Measurements from ENCODE around the gene NKX2-2. TPM values are rescaled to one million over a fixed set of nuclear protein-coding genes. Genes with fewer than 3 reads are reported as not detected.

NKX2-2 gene
- total and polyA plus RNA-seq, 9 donors, result 0.04 to 0.35 (median 0.19) TPM

DNA sequence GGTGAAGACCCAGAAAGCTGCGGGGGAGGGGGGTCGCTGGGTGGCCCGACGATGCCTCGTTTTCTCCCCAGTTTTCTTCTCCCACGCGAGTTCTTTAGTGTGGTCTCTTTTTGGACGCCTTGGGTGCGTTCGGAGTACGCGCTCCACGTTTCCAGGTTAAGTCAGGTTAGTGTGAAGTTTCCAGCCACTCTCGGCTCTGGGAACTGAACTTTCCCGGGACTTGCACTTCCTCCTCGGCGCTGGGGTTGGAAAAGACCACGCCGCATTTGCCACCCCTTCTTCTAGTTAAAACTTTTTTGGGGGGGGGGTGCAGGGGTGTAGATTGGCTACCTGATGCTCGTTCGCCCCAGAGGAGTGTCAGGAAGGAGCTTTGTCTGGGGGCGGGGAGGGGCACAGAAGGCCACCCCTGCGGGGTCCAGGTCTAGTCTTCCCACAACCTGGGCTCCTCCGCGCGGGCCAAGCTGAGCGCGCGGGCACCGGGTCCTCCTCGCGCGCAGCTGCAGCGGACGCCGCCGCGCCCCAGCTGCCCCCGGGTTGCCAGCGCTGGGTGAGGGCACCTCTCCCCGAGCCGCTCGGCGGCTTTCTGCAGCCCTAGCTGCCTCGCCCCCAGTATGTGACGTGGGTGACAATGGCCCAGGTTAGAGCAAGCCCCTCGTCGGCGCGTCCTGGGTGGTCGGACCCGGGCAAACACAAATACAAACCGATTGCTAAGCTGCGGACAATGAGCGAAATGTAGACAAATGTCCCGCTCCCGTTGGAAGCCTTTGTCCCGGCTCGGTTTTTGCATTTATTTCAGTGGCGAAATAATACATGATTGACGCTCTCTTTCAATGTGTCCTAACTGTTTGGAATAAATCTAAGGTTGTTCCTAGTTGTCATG, 1.7 kb upstream of the NKX2-2 start:
- peaks cover 99% of the 10 kb centered on the region for H3K27me3 ChIP-seq (ENCODE audit: control insufficient read depth, insufficient read depth, low read length)
- peaks cover 30% of the 10 kb centered on the region for H3K4me1 ChIP-seq (ENCODE audit: control insufficient read depth, insufficient read depth, low read length)
- no peak overlapping the region for H3K27ac ChIP-seq (ENCODE audit: low read length)
- no peak for DNase-seq
- H3K36me3 ChIP-seq (ENCODE audit: control insufficient read depth, insufficient read depth, low read length), result no peaks in the 10 kb centered on the region
- under 1% methylated on average over 45 of the region's 61 CpGs for WGBS (ENCODE audit: insufficient coverage)
- no peaks in the 10 kb centered on the region for H3K9me3 ChIP-seq (replicated peaks; ENCODE audit: control insufficient read depth, low read depth, low read length)
- H3K4me3 ChIP-seq (ENCODE audit: low read length), result no peak overlapping the region

DNA sequence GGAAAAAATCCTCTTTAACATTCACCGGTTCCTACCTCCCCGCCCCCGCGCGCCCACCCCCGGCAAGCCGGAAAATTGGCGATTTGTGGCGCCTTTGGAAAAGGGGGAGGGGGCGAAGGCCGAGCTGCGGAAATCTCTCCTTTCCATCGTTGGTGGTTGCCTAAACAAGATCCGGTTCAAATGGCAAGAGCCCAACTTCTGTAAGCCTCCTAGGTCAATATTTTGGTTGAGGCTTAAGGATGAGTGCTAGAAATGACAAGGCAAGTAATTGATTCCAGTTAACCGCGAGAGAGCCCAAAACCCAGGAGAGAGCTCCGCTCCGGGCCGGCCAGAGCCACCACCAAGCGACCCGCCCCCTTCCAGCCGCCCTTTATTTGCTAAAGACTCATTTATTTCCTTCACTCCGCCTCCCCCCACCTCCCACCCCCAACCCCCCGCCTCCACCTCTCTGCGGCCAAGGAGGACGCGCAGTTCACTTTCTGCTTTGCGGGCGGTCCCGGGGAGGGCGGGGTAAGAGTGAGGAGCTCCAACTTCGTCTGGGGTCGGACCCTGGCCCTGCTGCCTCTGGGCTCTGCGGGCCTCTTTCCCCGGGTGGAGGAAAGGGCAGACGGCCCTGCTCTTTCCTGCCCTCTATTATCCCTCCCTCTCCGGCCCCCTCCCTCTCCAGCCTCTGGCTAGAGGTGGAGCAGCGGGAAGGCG, 838 bp upstream of the NKX2-2 start:
- 0% methylated on average over 11 of the region's 39 CpGs for WGBS (ENCODE audit: insufficient coverage)
- DNase-seq, result no peak
- Histone ChIP-seq H3K36me3 (ENCODE audit: control insufficient read depth, insufficient read depth, low read length) (no peaks in the 10 kb centered on the region), H3K27ac (ENCODE audit: low read length) (no peak overlapping the region), H3K9me3 (replicated peaks; ENCODE audit: control insufficient read depth, low read depth, low read length) (no peaks in the 10 kb centered on the region), H3K27me3 (ENCODE audit: control insufficient read depth, insufficient read depth, low read length) (peaks cover 99% of the 10 kb centered on the region), H3K4me1 (ENCODE audit: control insufficient read depth, insufficient read depth, low read length) (peaks cover 35% of the 10 kb centered on the region), H3K4me3 (ENCODE audit: low read length) (no peak overlapping the region)

DNA sequence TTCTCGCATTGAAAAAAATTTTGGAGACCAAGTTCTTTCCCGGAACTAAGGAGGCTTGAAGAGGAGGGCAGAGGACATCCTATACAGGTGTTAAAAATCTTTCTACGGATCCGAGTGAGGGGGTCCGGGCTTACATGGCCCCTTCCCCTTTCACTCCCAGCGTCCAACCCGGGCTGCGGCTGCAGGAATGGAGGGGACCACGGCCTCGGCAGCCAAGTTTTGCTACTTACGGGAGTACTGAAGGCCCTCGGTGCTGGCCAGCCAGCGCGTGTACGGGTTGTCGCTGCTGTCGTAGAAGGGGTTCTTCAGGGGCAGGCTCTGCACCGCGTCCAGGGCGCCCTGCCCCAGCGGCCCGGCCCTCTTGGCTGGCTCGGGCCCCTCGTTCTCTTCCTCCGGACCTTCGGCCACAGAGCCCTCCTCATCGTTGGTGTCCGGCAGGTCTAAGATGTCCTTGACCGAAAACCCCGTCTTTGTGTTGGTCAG, 642 bp downstream of the NKX2-2 start:
- no peak for DNase-seq
- under 1% methylated on average over 26 of the region's 30 CpGs for WGBS (ENCODE audit: insufficient coverage)

DNA sequence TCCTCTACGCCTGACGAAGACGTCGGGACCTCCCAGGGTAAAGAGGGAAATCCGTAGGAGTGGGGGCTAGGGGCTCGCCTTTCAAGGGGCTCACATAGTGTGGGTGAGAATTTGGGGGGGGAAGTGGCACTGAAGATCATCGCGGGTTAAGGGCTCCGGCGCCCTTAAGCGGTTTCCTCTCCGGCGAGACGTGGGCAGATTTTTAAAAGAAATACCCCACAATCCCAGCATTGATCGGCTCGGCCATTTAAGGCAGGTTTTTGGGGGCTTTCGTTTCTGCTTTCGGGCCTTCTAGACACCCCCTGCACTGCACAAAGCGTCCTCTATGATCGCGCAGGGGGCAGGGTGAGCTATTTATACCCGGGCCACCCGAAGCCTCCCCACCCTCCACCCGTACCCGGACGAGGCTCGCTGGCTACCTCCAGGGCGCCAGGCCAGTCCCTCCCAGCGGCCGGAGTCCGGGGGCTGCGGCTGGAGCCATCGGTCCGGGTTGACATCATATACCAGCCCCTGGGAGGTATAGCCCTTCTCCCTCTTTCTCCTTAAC, 1.2 kb downstream of the NKX2-2 start:
- no peak overlapping the region for H3K27ac ChIP-seq (ENCODE audit: low read length)
- H3K4me1 ChIP-seq (ENCODE audit: control insufficient read depth, insufficient read depth, low read length), result peaks cover 40% of the 10 kb centered on the region
- 1% methylated on average over 25 of the region's 34 CpGs for WGBS (ENCODE audit: insufficient coverage)
- no peak overlapping the region for H3K4me3 ChIP-seq (ENCODE audit: low read length)
- H3K9me3 ChIP-seq (replicated peaks; ENCODE audit: control insufficient read depth, low read depth, low read length), result no peaks in the 10 kb centered on the region
- H3K27me3 ChIP-seq (ENCODE audit: control insufficient read depth, insufficient read depth, low read length), result peaks cover 99% of the 10 kb centered on the region
- DNase-seq, result no peak
- H3K36me3 ChIP-seq (ENCODE audit: control insufficient read depth, insufficient read depth, low read length), result no peaks in the 10 kb centered on the region

More for the DNA sequence above, 642 bp downstream of the NKX2-2 start:
- Histone ChIP-seq H3K36me3 (ENCODE audit: control insufficient read depth, insufficient read depth, low read length) (no peaks in the 10 kb centered on the region), H3K4me3 (ENCODE audit: low read length) (no peak overlapping the region), H3K4me1 (ENCODE audit: control insufficient read depth, insufficient read depth, low read length) (peaks cover 40% of the 10 kb centered on the region), H3K27me3 (ENCODE audit: control insufficient read depth, insufficient read depth, low read length) (peaks cover 99% of the 10 kb centered on the region), H3K27ac (ENCODE audit: low read length) (no peak overlapping the region), H3K9me3 (replicated peaks; ENCODE audit: control insufficient read depth, low read depth, low read length) (no peaks in the 10 kb centered on the region)

DNA sequence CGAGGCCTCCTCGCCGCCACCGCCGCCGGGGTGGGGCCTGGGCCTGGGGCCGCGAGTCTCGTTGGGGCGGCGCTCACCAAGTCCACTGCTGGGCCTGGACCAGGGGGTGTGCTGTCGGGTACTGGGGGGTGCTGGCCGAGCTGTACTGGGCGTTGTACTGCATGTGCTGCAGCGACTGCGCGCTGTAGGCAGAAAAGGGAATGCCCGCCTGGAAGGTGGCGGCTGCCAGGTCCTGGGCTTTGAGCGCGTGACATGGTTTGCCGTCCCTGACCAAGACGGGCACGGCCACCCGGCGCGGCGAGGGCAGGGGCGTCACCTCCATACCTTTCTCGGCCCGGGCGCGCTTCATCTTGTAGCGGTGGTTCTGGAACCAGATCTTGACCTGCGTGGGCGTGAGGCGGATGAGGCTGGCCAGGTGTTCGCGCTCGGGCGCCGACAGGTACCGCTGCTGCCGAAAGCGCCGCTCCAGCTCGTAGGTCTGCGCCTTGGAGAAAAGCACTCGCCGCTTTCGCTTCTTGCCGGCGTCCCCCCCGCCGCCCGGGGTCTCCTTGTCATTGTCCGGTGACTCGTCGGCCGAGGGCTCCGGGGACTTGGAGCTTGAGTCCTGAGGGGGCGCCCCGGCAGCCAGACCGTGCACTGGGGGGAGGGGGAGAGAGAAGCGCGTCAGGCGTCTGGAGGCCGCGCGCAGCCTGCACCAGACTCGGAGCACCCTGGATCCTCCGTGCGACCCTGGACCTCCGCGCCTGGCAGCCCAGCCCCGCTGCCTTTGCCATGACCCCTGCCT, 1.8 kb downstream of the NKX2-2 start:
- H3K4me3 ChIP-seq (ENCODE audit: low read length), result no peak overlapping the region
- peaks cover 40% of the 10 kb centered on the region for H3K4me1 ChIP-seq (ENCODE audit: control insufficient read depth, insufficient read depth, low read length)
- 3% methylated on average over 68 of the region's 76 CpGs for whole genome bisulfite sequencing (ENCODE audit: insufficient coverage)
- no peaks in the 10 kb centered on the region for H3K36me3 ChIP-seq (ENCODE audit: control insufficient read depth, insufficient read depth, low read length)
- no peak overlapping the region for H3K27ac ChIP-seq (ENCODE audit: low read length)
- no peaks in the 10 kb centered on the region for H3K9me3 ChIP-seq (replicated peaks; ENCODE audit: control insufficient read depth, low read depth, low read length)
- peaks cover 99% of the 10 kb centered on the region for H3K27me3 ChIP-seq (ENCODE audit: control insufficient read depth, insufficient read depth, low read length)
- DNase-seq, result no peak

DNA sequence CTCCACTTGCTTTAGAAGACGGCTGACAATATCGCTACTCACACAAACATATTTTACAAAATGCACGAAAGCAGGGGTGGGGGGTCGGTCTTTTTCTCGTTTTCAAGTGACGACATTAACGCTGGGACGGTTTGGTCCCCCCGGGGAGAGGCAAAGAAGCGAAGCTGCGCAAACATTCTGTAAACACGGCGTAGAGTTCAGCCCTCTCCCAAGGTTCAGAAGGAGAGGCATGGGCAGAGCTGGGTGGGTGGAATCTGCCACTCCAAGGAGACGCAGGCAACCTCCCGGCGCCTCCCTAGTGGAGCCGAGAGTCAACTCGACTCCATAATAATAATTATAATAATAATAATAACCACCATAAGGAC, 2.4 kb downstream of the NKX2-2 start:
- H3K9me3 ChIP-seq (replicated peaks; ENCODE audit: control insufficient read depth, low read depth, low read length), result no peaks in the 10 kb centered on the region
- H3K4me3 ChIP-seq (ENCODE audit: low read length), result no peak overlapping the region
- 17% methylated on average over 7 of the region's 18 CpGs for WGBS (ENCODE audit: insufficient coverage)
- H3K4me1 ChIP-seq (ENCODE audit: control insufficient read depth, insufficient read depth, low read length), result peaks cover 41% of the 10 kb centered on the region
- H3K27me3 ChIP-seq (ENCODE audit: control insufficient read depth, insufficient read depth, low read length), result peaks cover 99% of the 10 kb centered on the region
- H3K27ac ChIP-seq (ENCODE audit: low read length), result no peak overlapping the region
- DNase-seq, result no peak
- H3K36me3 ChIP-seq (ENCODE audit: control insufficient read depth, insufficient read depth, low read length), result no peaks in the 10 kb centered on the region

DNA sequence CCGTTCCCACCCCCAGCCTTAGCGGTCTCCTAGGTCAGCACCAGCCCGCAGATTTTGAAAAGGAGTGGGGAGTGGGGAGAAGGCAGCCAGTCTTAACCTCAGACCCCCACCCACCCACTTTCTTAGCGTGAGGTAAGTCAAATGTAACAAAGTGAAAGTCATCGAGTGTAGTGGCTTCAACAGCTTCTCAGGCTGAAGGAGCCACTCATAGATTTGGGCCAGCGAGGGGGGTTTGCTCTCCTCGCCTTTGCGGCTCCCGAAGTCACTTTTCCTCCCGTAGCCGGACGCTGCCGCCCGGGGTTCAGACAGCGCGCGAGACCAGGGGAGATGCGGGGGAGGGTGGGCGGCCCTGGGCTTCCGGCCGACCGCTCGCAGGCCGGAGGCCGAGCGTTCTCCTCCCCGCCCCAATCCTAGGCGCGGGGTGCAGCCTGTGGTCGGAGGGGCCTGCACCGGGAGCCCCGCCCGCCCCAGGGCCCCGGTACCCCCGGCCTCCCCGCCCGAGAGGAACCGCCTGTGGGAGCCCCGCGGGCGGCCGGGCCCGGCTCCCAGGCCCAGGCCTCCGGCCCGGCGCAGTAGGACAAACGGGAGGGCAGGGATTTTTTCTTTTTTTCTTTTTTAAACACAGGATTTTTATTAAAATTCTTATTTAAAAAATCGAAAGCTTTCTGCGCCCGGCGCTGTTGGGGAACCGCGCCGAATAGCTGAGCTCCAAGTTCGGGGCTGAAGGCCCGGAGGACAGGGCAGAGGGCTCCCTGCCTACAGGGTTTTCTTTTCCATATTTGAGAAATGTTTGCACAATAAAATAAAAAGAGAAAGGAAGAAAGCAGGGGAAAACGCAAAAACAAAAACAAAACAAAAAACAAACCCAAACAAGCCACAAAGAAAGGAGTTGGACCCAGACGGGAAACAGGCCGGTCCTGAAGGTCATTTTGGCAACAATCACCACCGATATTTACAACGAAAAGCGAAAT, 3.2 kb downstream of the NKX2-2 start:
- 4% methylated on average over 23 of the region's 62 CpGs for WGBS (ENCODE audit: insufficient coverage)
- Histone ChIP-seq H3K9me3 (replicated peaks; ENCODE audit: control insufficient read depth, low read depth, low read length) (no peaks in the 10 kb centered on the region), H3K36me3 (ENCODE audit: control insufficient read depth, insufficient read depth, low read length) (no peaks in the 10 kb centered on the region), H3K4me3 (ENCODE audit: low read length) (peak overlapping the region; percentile 25), H3K4me1 (ENCODE audit: control insufficient read depth, insufficient read depth, low read length) (peaks cover 47% of the 10 kb centered on the region), H3K27ac (ENCODE audit: low read length) (no peak overlapping the region), H3K27me3 (ENCODE audit: control insufficient read depth, insufficient read depth, low read length) (peaks cover 98% of the 10 kb centered on the region)
- DNase-seq, result no peak

DNA sequence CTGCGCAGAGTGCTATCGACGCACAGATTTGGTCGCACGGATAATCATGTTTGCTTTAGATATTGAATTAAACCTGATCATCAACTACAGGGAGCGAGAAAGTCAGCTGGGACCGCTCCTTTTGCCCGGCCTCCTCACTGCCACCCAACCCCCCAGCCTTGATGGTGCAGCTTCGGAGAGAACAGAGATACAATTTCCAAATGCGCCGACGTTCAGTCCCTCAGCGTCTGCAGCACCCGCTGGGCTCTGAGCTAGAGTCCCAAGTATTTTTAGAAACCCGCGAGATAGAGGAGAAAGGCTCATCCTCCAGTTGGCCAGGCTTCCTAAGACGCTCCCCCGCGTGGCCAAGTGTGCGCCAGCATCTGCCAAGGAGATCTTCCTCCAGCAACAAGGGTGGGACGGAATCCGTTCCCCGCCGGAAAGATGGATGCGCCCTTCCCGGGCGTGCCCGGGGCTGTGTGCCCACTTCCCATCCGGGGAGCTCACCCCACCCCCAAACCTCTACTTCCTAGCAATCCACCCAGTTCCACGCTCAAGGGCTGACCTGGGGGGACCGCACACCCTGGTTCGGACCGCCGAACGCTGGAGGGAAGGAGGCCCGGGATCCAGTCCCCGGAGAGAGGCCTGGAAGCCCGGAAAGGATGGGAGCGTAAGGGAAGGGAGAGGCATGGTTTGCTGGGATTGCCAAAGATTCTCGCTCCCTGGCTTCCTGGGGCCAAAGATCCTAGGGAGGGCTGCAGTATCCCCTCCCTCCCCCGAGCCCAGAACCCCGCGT, 4.1 kb downstream of the NKX2-2 start:
- H3K27ac ChIP-seq (ENCODE audit: low read length), result no peak overlapping the region
- DNase-seq, result peak; percentile 22
- peaks cover 48% of the 10 kb centered on the region for H3K4me1 ChIP-seq (ENCODE audit: control insufficient read depth, insufficient read depth, low read length)
- H3K4me3 ChIP-seq (ENCODE audit: low read length), result peak overlapping the region; percentile 25
- H3K9me3 ChIP-seq (replicated peaks; ENCODE audit: control insufficient read depth, low read depth, low read length), result no peaks in the 10 kb centered on the region
- 0% methylated on average over 24 of the region's 43 CpGs for WGBS (ENCODE audit: insufficient coverage)
- H3K27me3 ChIP-seq (ENCODE audit: control insufficient read depth, insufficient read depth, low read length), result peaks cover 98% of the 10 kb centered on the region
- no peaks in the 10 kb centered on the region for H3K36me3 ChIP-seq (ENCODE audit: control insufficient read depth, insufficient read depth, low read length)
